Uterus (tissue), 4 donors: ENCODE measurements around the gene SLIT3. TPM values are rescaled to one million over a fixed set of nuclear protein-coding genes. Genes with fewer than 3 reads are reported as not detected.

Experiments
- DNase-seq, 2 donors: peaks; one replicate each; pipeline ENCODE4 v3.0.0-alpha.2; 2019 to 2020
- H3K27ac ChIP-seq, 2 donors: fragments of 200-600 bp; sonication (generic); 1 replicate in 1 of 2; 2 replicates in 1 of 2; pipeline ENCODE4 v1.5.1; 2016 to 2018
- H3K27me3 ChIP-seq, 2 donors: fragments of 200-600 bp; sonication (generic); one replicate each; pipeline ENCODE4 v1.5.1; 2018 to 2019; ENCODE audit warnings: control low read depth in 1 of 2
- H3K36me3 ChIP-seq, 2 donors: fragments of 200-600 bp; sonication (generic); one replicate each; pipeline ENCODE4 v1.5.1; 2019; ENCODE audit warnings: control low read depth in 1 of 2
- H3K4me1 ChIP-seq, 2 donors: fragments of 200-600 bp; sonication (generic); one replicate each; pipeline ENCODE4 v1.5.1; 2018 to 2019; ENCODE audit warnings: control low read depth in 1 of 2
- H3K4me3 ChIP-seq, 2 donors: fragments of 200-600 bp; sonication (generic); 1 replicate in 1 of 2; 2 replicates in 1 of 2; pipeline ENCODE4 v1.5.1; 2018 to 2019; ENCODE audit warnings: mild to moderate bottlenecking in 1 of 2
- H3K9me3 ChIP-seq, 2 donors: fragments of 200-600 bp; sonication (generic); one replicate each; pipeline ENCODE4 v1.5.1; 2019; ENCODE audit warnings: control low read depth in 1 of 2
- POLR2A ChIP-seq, 2 donors: fragments of 450-650 bp; IDR thresholded peaks; one replicate each; pipeline ENCODE4 v1.6.1; 2016; ENCODE audit warnings: antibody characterized with exemption in 2 of 2, mild to moderate bottlenecking in 1 of 2, moderate library complexity in 1 of 2
- intact Hi-C: fragments of 100-400 bp; cut with DNase I; formaldehyde crosslinking; loops from one replicate; pipeline ENCODE4 v1.15.1; 2023; ENCODE audit warnings: low total_unique reads
- total RNA-seq, 4 donors: library from RNA; depleted of rRNA in 3 of 4; stranded (reverse); fragments of >200 nt in 3 of 4; gene quantifications; one replicate each; pipeline versions ENCODE4 v1.1.0 to v1.2.4, GENCODE V29; 2014 to 2023
- TF ChIP-seq, protein P1 (sequence below), 4 experiments: fragments of 200-600 bp in 2 of 4; fragments of 450-650 bp in 2 of 4; sonication (generic) in 2 of 4; IDR thresholded peaks; one replicate each; pipeline ENCODE4 v1.5.1; 2016 to 2019; ENCODE audit warnings: antibody characterized with exemption in 4 of 4, mild to moderate bottlenecking in 2 of 4, moderate library complexity in 1 of 4
- donor health status: DM: yes; HTN: yes; CAD: no.

SLIT3 gene
- total RNA-seq, 4 donors from 2014 or later, result 9.4 to 62.2 (median 28.1) TPM

DNA sequence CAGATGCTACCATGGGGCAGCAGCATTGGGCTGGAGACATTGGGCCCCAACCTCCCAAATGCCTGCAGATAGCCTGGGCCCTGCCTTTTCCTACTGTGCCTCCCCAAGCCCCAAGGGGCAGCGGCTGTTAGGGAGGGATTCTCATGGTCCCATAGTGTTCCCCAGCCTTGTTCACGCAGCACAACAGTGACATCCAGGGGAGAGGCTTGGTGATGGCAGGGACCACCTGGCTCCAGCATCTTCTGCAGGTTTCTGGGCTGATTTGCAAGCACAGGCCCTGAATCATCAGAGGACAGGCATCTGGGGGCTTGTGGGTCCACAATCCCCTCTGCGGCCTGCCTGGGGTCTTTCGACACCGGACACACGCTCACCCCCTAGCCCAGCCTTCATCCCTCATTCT lies 354.6 kb downstream of the SLIT3 start:
- no peak for DNase-seq
- intact Hi-C loops, result no loop called here
- no peaks in the 10 kb centered on the region for H3K9me3 ChIP-seq
- no peaks in the 10 kb centered on the region for H3K4me1 ChIP-seq
- no peak overlapping the region for H3K27ac ChIP-seq
- no peaks in the 10 kb centered on the region for H3K27me3 ChIP-seq
- H3K4me3 ChIP-seq, result no peak overlapping the region
- no peak for TF ChIP-seq POLR2A (IDR thresholded peaks at IDR 0.05)
- TF ChIP-seq, protein P1, sequence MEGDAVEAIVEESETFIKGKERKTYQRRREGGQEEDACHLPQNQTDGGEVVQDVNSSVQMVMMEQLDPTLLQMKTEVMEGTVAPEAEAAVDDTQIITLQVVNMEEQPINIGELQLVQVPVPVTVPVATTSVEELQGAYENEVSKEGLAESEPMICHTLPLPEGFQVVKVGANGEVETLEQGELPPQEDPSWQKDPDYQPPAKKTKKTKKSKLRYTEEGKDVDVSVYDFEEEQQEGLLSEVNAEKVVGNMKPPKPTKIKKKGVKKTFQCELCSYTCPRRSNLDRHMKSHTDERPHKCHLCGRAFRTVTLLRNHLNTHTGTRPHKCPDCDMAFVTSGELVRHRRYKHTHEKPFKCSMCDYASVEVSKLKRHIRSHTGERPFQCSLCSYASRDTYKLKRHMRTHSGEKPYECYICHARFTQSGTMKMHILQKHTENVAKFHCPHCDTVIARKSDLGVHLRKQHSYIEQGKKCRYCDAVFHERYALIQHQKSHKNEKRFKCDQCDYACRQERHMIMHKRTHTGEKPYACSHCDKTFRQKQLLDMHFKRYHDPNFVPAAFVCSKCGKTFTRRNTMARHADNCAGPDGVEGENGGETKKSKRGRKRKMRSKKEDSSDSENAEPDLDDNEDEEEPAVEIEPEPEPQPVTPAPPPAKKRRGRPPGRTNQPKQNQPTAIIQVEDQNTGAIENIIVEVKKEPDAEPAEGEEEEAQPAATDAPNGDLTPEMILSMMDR (IDR thresholded peaks at IDR 0.05), result no peak
- H3K36me3 ChIP-seq, result no peaks in the 10 kb centered on the region

DNA sequence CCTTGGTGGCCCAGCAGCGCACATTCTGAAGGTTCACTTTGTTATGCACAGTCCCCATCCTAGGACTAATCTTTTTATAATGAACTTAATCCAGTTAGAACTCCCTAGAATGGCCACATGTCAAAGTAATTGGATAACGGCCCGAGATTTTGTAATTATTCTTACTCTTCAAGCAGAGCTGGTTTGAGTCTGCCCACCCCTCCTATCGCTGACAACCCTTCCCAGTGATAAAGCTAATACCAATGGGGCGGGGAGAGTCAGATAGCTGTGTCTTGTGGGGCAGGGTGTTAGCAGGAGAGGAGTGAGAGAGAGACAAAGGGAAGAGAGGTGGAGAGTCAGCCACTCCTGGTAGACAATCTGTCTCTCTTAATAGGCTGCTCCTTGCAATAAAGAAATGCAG lies 356.9 kb downstream of the SLIT3 start:
- Histone ChIP-seq H3K9me3 (no peaks in the 10 kb centered on the region), H3K36me3 (no peaks in the 10 kb centered on the region), H3K4me1 (no peaks in the 10 kb centered on the region), H3K4me3 (no peak overlapping the region), H3K27ac (no peak overlapping the region), H3K27me3 (no peaks in the 10 kb centered on the region)
- intact Hi-C loops, result no loop called here
- no peak for DNase-seq
- no peak for TF ChIP-seq POLR2A (IDR thresholded peaks at IDR 0.05)
- TF ChIP-seq, protein P1 (IDR thresholded peaks at IDR 0.05), result no peak

- no peak overlapping the region for H3K27ac ChIP-seq
- TF ChIP-seq, protein P1 (IDR thresholded peaks at IDR 0.05), result no peak
- TF ChIP-seq POLR2A (IDR thresholded peaks at IDR 0.05), result no peak
- no peak overlapping the region for H3K4me3 ChIP-seq
- intact Hi-C loops, result no loop called here
- no peaks in the 10 kb centered on the region for H3K27me3 ChIP-seq
- H3K9me3 ChIP-seq, result no peaks in the 10 kb centered on the region
- no peak for DNase-seq
- no peaks in the 10 kb centered on the region for H3K4me1 ChIP-seq
- H3K36me3 ChIP-seq, result no peaks in the 10 kb centered on the region
Observed at GRCh38 chr5:168943091-168943884, 357.7 kb downstream of the SLIT3 start.

- no peak for TF ChIP-seq POLR2A (IDR thresholded peaks at IDR 0.05)
- TF ChIP-seq, protein P1 (IDR thresholded peaks at IDR 0.05), result no peak
Observed at GRCh38 chr5:168941901-168942300, 359.0 kb downstream of the SLIT3 start.

DNA sequence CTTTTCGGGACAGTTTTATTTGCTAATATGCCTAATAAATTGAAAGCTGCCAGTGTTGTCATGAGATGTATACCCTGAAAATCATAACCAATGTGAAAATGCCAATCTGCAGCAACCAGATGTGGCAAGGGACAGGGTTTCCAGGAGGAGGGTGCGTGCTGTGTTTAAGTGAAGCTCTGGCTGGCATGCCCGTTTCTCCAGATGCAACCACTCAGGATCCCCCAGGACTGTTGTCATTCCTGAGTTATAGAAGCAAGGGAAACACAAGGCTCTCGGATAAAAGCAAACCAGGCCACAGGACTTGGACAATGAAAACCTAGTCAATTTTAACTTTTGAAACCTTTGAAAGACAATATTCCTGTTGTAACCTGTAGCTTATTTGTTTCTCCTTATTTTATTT lies 360.2 kb downstream of the SLIT3 start:
- TF ChIP-seq, protein P1 (IDR thresholded peaks at IDR 0.05), result no peak
- TF ChIP-seq POLR2A (IDR thresholded peaks at IDR 0.05), result no peak
- no peaks in the 10 kb centered on the region for H3K27me3 ChIP-seq
- H3K27ac ChIP-seq, result no peak overlapping the region
- no peaks in the 10 kb centered on the region for H3K9me3 ChIP-seq
- H3K4me1 ChIP-seq, result no peaks in the 10 kb centered on the region
- H3K4me3 ChIP-seq, result no peak overlapping the region
- no peaks in the 10 kb centered on the region for H3K36me3 ChIP-seq
- intact Hi-C loops, result no loop called here
- DNase-seq, result no peak

More at GRCh38 chr5:168941901-168942300, 359.0 kb downstream of the SLIT3 start:
- Histone ChIP-seq H3K9me3 (no peaks in the 10 kb centered on the region), H3K27me3 (no peaks in the 10 kb centered on the region), H3K27ac (no peak overlapping the region), H3K36me3 (no peaks in the 10 kb centered on the region), H3K4me1 (no peaks in the 10 kb centered on the region), H3K4me3 (no peak overlapping the region)
- intact Hi-C loops, result no loop called here
- no peak for DNase-seq
